ENCODE measurements around the gene FMNL2. TPM values are rescaled to one million over a fixed set of nuclear protein-coding genes. Genes with fewer than 3 reads are reported as not detected.
A peak's percentile ranks its signal among the peaks of the same experiment; 100 is the strongest.

Gene FMNL2
- total and polyA plus RNA-seq, 2 experiments from 2014 or later, result 4.4 to 18.6 TPM

DNA sequence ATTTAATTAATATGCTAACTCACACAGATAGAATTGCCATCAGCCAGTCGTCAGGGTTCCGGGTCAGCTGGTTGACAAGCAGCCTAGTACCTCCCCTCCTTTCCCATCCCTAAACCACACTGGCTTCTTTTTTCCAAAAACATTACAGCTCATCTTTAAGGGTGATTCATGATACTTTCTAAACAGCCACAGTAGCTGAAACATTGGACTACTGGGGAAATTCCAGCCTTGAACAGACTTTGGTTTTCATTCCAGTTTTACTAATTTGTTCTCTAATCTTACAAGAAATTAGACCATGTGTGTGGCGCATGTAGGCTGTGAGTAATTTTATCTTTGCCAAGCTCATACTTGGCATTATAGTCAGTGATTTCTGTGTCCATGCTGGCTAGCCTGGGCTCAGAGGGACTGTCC lies 110.8 kb downstream of the FMNL2 start:
- Histone ChIP-seq H2AFZ (no peak overlapping the region), H3K4me2 (ENCODE audit: unreplicated experiment) (peak overlapping the region; percentile 66), H3F3A (ENCODE audit: insufficient read depth) (peaks cover 31% of the 10 kb centered on the region), H3K36me3 (ENCODE audit: low read depth) (no peaks in the 10 kb centered on the region), H3K27ac (peak overlapping the region; percentile 65), H3K4me3 (0 out of 2 replicates have a peak overlapping the region, but pooled peaks have one; percentile 16), H4K20me1 (ENCODE audit: insufficient read depth) (no peaks in the 10 kb centered on the region), H3K9me2 (ENCODE audit: insufficient read depth) (no peaks in the 10 kb centered on the region), H3K9ac (peak overlapping the region; percentile 48), H3K79me2 (ENCODE audit: insufficient read depth) (peaks cover 80% of the 10 kb centered on the region), H3K4me1 (ENCODE audit: insufficient read depth) (peaks cover 20% of the 10 kb centered on the region), H3K9me3 (ENCODE audit: low read depth) (no peaks in the 10 kb centered on the region), H3K27me3 (replicated peaks; ENCODE audit: insufficient read depth) (no peaks in the 10 kb centered on the region)
- in situ Hi-C loops (cut with MboI), result no loop called here
- peak; percentile 94 for DNase-seq
- TF ChIP-seq EZH2 (IDR thresholded peaks at IDR 0.05; ENCODE audit: insufficient read depth, poor library complexity, severe bottlenecking), result no peak
- TF ChIP-seq EZH2phosphoT487 (IDR thresholded peaks at IDR 0.05; ENCODE audit: insufficient read depth, low read depth), result peak; percentile 95
- WGBS, 2 experiments (ENCODE audit: low coverage in 1 of 2, low lambda C conversion rate in 2 of 2, missing lambda C conversion rate in 2 of 2), result 0% methylated on average over 3 of the region's 3 CpGs

DNA sequence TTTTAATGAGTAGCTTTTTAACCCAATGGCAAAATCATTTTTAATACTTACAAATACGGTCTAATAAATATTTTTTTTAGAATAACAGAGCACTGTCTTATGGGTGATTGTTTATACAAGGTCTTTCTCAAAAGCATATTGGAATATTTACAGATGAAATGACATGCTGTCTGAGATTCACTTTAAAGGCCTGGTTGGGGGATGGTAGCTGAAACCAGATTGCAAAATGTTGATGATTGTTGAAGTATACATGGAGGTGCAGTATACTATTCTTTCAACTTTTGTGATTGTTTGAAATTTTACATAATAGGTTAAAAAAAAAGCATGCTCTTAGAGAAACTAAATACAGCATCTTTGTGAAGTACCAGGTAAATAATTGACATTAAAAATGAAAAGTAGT lies 111.2 kb downstream of the FMNL2 start:
- H2AFZ ChIP-seq, result no peak overlapping the region
- TF ChIP-seq EZH2phosphoT487 (IDR thresholded peaks at IDR 0.05; ENCODE audit: insufficient read depth, low read depth) (no peak), EZH2 (IDR thresholded peaks at IDR 0.05; ENCODE audit: insufficient read depth, poor library complexity, severe bottlenecking) (no peak)
- H3K79me2 ChIP-seq (ENCODE audit: insufficient read depth), result peaks cover 80% of the 10 kb centered on the region
- WGBS, 2 experiments (ENCODE audit: low coverage in 1 of 2, low lambda C conversion rate in 2 of 2, missing lambda C conversion rate in 2 of 2), result 0 to 4% methylated on average over 1 of the region's 1 CpG
- no peaks in the 10 kb centered on the region for H3K36me3 ChIP-seq (ENCODE audit: low read depth)
- peaks cover 20% of the 10 kb centered on the region for H3K4me1 ChIP-seq (ENCODE audit: insufficient read depth)
- no peak for DNase-seq
- peak overlapping the region; percentile 13; the same call in 1 of the 2 replicates for H3K9ac ChIP-seq
- H3K9me2 ChIP-seq (ENCODE audit: insufficient read depth), result no peaks in the 10 kb centered on the region
- peak overlapping the region; percentile 66 for H3K4me2 ChIP-seq (ENCODE audit: unreplicated experiment)
- in situ Hi-C loops (cut with MboI), result no loop called here
- no peaks in the 10 kb centered on the region for H3K9me3 ChIP-seq (ENCODE audit: low read depth)
- no peaks in the 10 kb centered on the region for H3K27me3 ChIP-seq (replicated peaks; ENCODE audit: insufficient read depth)
- peak overlapping the region; percentile 65 for H3K27ac ChIP-seq
- peaks cover 31% of the 10 kb centered on the region for H3F3A ChIP-seq (ENCODE audit: insufficient read depth)
- no peaks in the 10 kb centered on the region for H4K20me1 ChIP-seq (ENCODE audit: insufficient read depth)
- 0 out of 2 replicates have a peak overlapping the region, but pooled peaks have one; percentile 16 for H3K4me3 ChIP-seq

DNA sequence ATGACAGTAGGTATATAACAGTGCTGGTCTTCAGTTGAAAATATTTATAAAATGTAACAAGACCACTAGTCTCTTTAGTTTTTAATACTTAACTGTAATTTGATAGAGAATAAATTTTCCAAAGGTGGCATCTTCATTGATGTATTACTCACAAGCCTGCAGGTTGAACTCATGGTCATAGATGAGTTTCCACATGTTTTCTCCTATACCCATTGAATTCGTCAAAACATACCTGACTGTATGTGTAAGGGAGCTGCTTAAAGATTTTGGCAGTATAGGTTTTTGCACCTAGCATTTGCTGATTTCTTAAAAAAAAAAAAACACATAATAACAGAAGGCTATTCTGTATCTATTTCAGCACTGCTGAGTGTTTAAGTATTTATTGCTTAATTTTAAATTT lies 112.9 kb downstream of the FMNL2 start:
- WGBS, 2 experiments (ENCODE audit: low coverage in 1 of 2, low lambda C conversion rate in 2 of 2, missing lambda C conversion rate in 2 of 2), result 100% methylated on average over 1 of the region's 1 CpG
- Histone ChIP-seq H3K9me2 (ENCODE audit: insufficient read depth) (no peaks in the 10 kb centered on the region), H3K4me2 (ENCODE audit: unreplicated experiment) (no peak overlapping the region), H3K79me2 (ENCODE audit: insufficient read depth) (peaks cover 73% of the 10 kb centered on the region), H3F3A (ENCODE audit: insufficient read depth) (peaks cover 31% of the 10 kb centered on the region), H3K36me3 (ENCODE audit: low read depth) (no peaks in the 10 kb centered on the region), H3K4me3 (no peak overlapping the region), H4K20me1 (ENCODE audit: insufficient read depth) (no peaks in the 10 kb centered on the region), H3K27me3 (replicated peaks; ENCODE audit: insufficient read depth) (no peaks in the 10 kb centered on the region), H3K27ac (no peak overlapping the region), H3K4me1 (ENCODE audit: insufficient read depth) (peaks cover 20% of the 10 kb centered on the region), H3K9me3 (ENCODE audit: low read depth) (no peaks in the 10 kb centered on the region), H3K9ac (no peak overlapping the region), H2AFZ (no peak overlapping the region)
- in situ Hi-C loops (cut with MboI), result no loop called here
- DNase-seq, result no peak
- TF ChIP-seq EZH2 (IDR thresholded peaks at IDR 0.05; ENCODE audit: insufficient read depth, poor library complexity, severe bottlenecking) (no peak), EZH2phosphoT487 (IDR thresholded peaks at IDR 0.05; ENCODE audit: insufficient read depth, low read depth) (no peak)

- H3K79me2 ChIP-seq (ENCODE audit: insufficient read depth), result peaks cover 70% of the 10 kb centered on the region
Observed at GRCh38 chr2:152448606-152449005, 113.6 kb downstream of the FMNL2 start.

More at GRCh38 chr2:152448606-152449005, 113.6 kb downstream of the FMNL2 start:
- Histone ChIP-seq H4K20me1 (ENCODE audit: insufficient read depth) (no peaks in the 10 kb centered on the region), H3K4me2 (ENCODE audit: unreplicated experiment) (no peak overlapping the region), H3K9me2 (ENCODE audit: insufficient read depth) (no peaks in the 10 kb centered on the region), H3K4me1 (ENCODE audit: insufficient read depth) (peaks cover 20% of the 10 kb centered on the region), H2AFZ (no peak overlapping the region), H3K27me3 (replicated peaks; ENCODE audit: insufficient read depth) (no peaks in the 10 kb centered on the region), H3K9me3 (ENCODE audit: low read depth) (no peaks in the 10 kb centered on the region), H3F3A (ENCODE audit: insufficient read depth) (peaks cover 31% of the 10 kb centered on the region), H3K27ac (no peak overlapping the region), H3K9ac (no peak overlapping the region), H3K4me3 (no peak overlapping the region), H3K36me3 (ENCODE audit: low read depth) (no peaks in the 10 kb centered on the region)
- in situ Hi-C loops (cut with MboI), result no loop called here
- 98 to 99% methylated on average over 5 of the region's 5 CpGs for WGBS, 2 experiments (ENCODE audit: low coverage in 1 of 2, low lambda C conversion rate in 2 of 2, missing lambda C conversion rate in 2 of 2)
- TF ChIP-seq EZH2phosphoT487 (IDR thresholded peaks at IDR 0.05; ENCODE audit: insufficient read depth, low read depth) (no peak), EZH2 (IDR thresholded peaks at IDR 0.05; ENCODE audit: insufficient read depth, poor library complexity, severe bottlenecking) (no peak)
- no peak for DNase-seq
